ENCODE results near the gene NMRK1. TPM values are rescaled to one million over a fixed set of nuclear protein-coding genes. Genes with fewer than 3 reads are reported as not detected.
A peak's percentile ranks its signal among the peaks of the same experiment; 100 is the strongest.

NMRK1 gene
- total and polyA plus RNA-seq, 2 experiments from 2014 or later = 6.2 to 15.8 TPM

DNA sequence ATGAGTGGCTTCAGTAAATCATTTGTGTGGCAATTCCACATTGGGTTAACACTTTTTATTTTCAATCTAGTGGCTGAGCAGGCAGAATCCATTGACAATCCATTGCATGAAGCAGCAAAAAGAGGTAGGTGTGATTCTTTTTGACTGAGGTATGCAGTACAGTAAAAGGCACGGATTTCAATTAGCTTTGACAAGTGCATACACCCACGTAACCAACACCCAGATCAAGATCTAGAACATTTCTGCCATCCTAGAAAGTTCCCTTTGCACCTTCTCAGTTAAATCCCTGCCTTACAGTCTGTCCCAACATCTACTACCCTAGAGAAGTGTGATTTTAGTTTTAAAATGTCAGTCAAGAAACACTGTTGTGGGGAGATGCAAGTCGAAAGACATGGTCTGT lies 43.7 kb upstream of the NMRK1 start:
- Histone ChIP-seq H3K4me2 (no peak overlapping the region), H3K36me3 (ENCODE audit: insufficient read depth) (no peaks in the 10 kb centered on the region), H3K4me1 (ENCODE audit: insufficient read depth) (peaks cover 13% of the 10 kb centered on the region), H3K27ac (ENCODE audit: low read depth) (no peak overlapping the region), H3K27me3 (ENCODE audit: insufficient read depth) (no peaks in the 10 kb centered on the region), H3F3A (replicated peaks; ENCODE audit: low read depth) (no peaks in the 10 kb centered on the region), H3K4me3 (no peak overlapping the region), H3K9me2 (ENCODE audit: insufficient read depth) (no peaks in the 10 kb centered on the region), H4K20me1 (replicated peaks; ENCODE audit: insufficient read depth) (no peaks in the 10 kb centered on the region), H3K79me2 (replicated peaks; ENCODE audit: insufficient read depth) (no peaks in the 10 kb centered on the region), H2AFZ (no peak overlapping the region)
- Mint-ChIP-seq H3K9me3 (no peaks in the 10 kb centered on the region), H3K27ac (peak overlapping the region; percentile 7; the same call in 1 of the 2 replicates), H3K4me1 (peaks cover 23% of the 10 kb centered on the region), H3K36me3 (ENCODE audit: low read depth) (no peaks in the 10 kb centered on the region), H3K4me3 (no peak overlapping the region), H3K27me3 (ENCODE audit: insufficient read depth, low read depth, poor library complexity) (no peaks in the 10 kb centered on the region)
- ATAC-seq (no peak), DNase-seq (ENCODE audit: low spot score) (no peak)
- TF ChIP-seq NANOG (IDR thresholded peaks at IDR 0.05; ENCODE audit: borderline replicate concordance) (no peak), CREB1 (CRISPR knock-in tag; IDR thresholded peaks at IDR 0.05; ENCODE audit: low read depth) (no peak), POLR2AphosphoS5 (IDR thresholded peaks at IDR 0.05; ENCODE audit: low read depth) (no peak), STAT1 (IDR thresholded peaks at IDR 0.05; ENCODE audit: unreplicated experiment) (no peak), EZH2phosphoT487 (IDR thresholded peaks at IDR 0.05; ENCODE audit: unreplicated experiment) (no peak), ZNF114 (CRISPR knock-in tag; IDR thresholded peaks at IDR 0.05) (no peak)
- TF ChIP-seq, protein P1, sequence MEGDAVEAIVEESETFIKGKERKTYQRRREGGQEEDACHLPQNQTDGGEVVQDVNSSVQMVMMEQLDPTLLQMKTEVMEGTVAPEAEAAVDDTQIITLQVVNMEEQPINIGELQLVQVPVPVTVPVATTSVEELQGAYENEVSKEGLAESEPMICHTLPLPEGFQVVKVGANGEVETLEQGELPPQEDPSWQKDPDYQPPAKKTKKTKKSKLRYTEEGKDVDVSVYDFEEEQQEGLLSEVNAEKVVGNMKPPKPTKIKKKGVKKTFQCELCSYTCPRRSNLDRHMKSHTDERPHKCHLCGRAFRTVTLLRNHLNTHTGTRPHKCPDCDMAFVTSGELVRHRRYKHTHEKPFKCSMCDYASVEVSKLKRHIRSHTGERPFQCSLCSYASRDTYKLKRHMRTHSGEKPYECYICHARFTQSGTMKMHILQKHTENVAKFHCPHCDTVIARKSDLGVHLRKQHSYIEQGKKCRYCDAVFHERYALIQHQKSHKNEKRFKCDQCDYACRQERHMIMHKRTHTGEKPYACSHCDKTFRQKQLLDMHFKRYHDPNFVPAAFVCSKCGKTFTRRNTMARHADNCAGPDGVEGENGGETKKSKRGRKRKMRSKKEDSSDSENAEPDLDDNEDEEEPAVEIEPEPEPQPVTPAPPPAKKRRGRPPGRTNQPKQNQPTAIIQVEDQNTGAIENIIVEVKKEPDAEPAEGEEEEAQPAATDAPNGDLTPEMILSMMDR (conservative IDR thresholded peaks at IDR 0.05; ENCODE audit: low read depth in 2 of 2) = no peak
- TF ChIP-seq, protein P2, sequence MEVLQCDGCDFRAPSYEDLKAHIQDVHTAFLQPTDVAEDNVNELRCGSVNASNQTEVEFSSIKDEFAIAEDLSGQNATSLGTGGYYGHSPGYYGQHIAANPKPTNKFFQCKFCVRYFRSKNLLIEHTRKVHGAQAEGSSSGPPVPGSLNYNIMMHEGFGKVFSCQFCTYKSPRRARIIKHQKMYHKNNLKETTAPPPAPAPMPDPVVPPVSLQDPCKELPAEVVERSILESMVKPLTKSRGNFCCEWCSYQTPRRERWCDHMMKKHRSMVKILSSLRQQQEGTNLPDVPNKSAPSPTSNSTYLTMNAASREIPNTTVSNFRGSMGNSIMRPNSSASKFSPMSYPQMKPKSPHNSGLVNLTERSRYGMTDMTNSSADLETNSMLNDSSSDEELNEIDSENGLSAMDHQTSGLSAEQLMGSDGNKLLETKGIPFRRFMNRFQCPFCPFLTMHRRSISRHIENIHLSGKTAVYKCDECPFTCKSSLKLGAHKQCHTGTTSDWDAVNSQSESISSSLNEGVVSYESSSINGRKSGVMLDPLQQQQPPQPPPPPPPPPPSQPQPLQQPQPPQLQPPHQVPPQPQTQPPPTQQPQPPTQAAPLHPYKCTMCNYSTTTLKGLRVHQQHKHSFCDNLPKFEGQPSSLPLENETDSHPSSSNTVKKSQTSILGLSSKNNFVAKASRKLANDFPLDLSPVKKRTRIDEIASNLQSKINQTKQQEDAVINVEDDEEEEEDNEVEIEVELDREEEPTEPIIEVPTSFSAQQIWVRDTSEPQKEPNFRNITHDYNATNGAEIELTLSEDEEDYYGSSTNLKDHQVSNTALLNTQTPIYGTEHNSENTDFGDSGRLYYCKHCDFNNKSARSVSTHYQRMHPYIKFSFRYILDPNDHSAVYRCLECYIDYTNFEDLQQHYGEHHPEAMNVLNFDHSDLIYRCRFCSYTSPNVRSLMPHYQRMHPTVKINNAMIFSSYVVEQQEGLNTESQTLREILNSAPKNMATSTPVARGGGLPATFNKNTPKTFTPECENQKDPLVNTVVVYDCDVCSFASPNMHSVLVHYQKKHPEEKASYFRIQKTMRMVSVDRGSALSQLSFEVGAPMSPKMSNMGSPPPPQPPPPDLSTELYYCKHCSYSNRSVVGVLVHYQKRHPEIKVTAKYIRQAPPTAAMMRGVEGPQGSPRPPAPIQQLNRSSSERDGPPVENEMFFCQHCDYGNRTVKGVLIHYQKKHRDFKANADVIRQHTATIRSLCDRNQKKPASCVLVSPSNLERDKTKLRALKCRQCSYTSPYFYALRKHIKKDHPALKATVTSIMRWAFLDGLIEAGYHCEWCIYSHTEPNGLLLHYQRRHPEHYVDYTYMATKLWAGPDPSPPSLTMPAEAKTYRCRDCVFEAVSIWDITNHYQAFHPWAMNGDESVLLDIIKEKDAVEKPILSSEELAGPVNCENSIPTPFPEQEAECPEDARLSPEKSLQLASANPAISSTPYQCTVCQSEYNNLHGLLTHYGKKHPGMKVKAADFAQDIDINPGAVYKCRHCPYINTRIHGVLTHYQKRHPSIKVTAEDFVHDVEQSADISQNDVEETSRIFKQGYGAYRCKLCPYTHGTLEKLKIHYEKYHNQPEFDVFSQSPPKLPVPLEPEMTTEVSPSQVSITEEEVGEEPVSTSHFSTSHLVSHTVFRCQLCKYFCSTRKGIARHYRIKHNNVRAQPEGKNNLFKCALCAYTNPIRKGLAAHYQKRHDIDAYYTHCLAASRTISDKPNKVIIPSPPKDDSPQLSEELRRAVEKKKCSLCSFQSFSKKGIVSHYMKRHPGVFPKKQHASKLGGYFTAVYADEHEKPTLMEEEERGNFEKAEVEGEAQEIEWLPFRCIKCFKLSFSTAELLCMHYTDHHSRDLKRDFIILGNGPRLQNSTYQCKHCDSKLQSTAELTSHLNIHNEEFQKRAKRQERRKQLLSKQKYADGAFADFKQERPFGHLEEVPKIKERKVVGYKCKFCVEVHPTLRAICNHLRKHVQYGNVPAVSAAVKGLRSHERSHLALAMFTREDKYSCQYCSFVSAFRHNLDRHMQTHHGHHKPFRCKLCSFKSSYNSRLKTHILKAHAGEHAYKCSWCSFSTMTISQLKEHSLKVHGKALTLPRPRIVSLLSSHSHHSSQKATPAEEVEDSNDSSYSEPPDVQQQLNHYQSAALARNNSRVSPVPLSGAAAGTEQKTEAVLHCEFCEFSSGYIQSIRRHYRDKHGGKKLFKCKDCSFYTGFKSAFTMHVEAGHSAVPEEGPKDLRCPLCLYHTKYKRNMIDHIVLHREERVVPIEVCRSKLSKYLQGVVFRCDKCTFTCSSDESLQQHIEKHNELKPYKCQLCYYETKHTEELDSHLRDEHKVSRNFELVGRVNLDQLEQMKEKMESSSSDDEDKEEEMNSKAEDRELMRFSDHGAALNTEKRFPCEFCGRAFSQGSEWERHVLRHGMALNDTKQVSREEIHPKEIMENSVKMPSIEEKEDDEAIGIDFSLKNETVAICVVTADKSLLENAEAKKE (CRISPR knock-in tag; IDR thresholded peaks at IDR 0.05) = no peak
- TF ChIP-seq, protein P3, sequence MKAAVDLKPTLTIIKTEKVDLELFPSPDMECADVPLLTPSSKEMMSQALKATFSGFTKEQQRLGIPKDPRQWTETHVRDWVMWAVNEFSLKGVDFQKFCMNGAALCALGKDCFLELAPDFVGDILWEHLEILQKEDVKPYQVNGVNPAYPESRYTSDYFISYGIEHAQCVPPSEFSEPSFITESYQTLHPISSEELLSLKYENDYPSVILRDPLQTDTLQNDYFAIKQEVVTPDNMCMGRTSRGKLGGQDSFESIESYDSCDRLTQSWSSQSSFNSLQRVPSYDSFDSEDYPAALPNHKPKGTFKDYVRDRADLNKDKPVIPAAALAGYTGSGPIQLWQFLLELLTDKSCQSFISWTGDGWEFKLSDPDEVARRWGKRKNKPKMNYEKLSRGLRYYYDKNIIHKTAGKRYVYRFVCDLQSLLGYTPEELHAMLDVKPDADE (IDR thresholded peaks at IDR 0.05) = no peak
